NOMO-1 treated with dmso at 0.1 percent for 144 hours (cell line): ENCODE measurements around the gene PTOV1.

Experiments used
- DNase-seq: peaks from one replicate; lab custom pipeline; 2025; ENCODE audit not compliant: unreplicated experiment; lab: John Stamatoyannopoulos, UW

Gene PTOV1

GRCh38 chr19:49850487-49851342, at the start of gene PTOV1:
PTOV1 (plus strand) TSS chr19:49851159.
- DNase-seq = peak; percentile 83

DNA sequence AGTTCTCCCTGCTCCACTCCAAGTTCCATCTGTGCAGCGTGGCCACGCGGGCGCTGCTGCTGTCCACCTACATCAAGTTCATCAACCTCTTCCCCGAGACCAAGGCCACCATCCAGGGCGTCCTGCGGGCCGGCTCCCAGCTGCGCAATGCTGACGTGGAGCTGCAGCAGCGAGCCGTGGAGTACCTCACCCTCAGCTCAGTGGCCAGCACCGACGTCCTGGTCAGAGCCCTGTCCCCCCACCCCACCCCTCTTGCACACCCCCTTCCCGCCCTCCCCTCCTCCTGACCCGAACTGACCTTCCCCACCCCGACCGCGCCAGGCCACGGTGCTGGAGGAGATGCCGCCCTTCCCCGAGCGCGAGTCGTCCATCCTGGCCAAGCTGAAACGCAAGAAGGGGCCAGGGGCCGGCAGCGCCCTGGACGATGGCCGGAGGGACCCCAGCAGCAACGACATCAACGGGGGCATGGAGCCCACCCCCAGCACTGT, 49.5 kb upstream of the PTOV1 start:
- no peak for DNase-seq

GRCh38 chr19:49801966-49802661, 48.8 kb upstream of the PTOV1 start:
- no peak for DNase-seq

GRCh38 chr19:49802836-49803528, 48.0 kb upstream of the PTOV1 start:
- DNase-seq = no peak

DNA sequence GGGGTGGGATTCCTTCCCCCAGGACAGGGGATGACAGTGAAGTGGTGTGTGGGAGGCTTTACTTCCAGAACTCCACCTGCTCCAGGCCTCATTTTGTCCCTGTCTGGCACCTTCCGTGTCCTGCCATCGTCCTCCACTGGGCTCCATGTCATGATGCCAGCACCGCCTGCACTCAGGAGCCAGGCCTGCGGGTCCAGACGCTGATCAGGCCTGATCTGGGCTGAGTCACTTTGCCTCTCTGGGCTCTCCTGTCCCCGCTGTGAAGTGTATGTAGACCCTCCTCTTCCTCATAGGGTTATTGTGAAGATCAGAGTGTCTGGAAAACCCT, 47.5 kb upstream of the PTOV1 start:
- DNase-seq = no peak

GRCh38 chr19:49805822-49806619, 44.9 kb upstream of the PTOV1 start:
- no peak for DNase-seq

GRCh38 chr19:49806620-49806959, 44.4 kb upstream of the PTOV1 start:
- no peak for DNase-seq

- DNase-seq = peak; percentile 32
Measured at GRCh38 chr19:49807058-49807903, 43.7 kb upstream of the PTOV1 start.

GRCh38 chr19:49807904-49808675, 42.9 kb upstream of the PTOV1 start:
- DNase-seq = no peak

GRCh38 chr19:49808711-49809159, 42.2 kb upstream of the PTOV1 start:
- no peak for DNase-seq

DNA sequence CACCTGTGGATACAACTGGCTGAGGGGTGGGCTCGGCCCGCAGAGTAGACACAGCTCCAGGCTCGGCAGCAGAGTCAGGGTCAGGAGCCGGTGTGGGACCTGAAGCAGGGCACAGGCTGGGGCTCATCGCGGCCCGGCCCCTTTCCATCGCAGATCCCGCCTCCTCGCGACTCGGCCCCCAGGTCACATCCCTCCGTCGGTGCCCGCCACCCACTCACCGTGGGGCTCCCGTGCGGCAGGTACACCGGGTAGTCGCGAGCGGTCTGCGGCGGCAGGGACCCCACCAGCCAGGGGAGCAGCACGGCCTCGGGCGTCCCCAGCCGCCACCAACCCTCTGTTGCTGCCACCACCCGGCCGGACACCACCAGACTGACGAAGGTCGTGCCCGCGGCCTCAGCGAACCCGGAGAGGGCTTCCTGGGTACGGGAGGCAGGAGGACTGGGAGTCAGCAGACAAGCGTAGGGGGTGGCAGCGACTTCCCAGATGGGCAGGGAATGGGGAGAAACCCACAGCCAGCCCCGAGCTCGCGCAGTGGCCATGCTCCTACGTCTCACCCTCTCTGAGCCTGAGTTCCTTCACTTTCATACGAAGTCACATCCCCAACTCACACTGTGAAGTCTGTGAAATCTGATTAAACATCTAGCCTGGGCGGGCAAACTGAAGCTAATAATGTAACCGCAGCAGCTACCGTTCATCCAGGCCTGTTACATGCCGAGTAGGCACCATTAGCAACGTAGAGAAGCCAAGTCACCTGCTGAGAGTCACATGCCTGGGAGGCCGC, 41.6 kb upstream of the PTOV1 start:
- no peak for DNase-seq

GRCh38 chr19:49809941-49810389, 41.0 kb upstream of the PTOV1 start:
- DNase-seq = no peak

- DNase-seq = no peak
Measured at GRCh38 chr19:49811328-49811727, 39.6 kb upstream of the PTOV1 start.

- DNase-seq = no peak
Measured at GRCh38 chr19:49812452-49812996, 38.4 kb upstream of the PTOV1 start.

DNA sequence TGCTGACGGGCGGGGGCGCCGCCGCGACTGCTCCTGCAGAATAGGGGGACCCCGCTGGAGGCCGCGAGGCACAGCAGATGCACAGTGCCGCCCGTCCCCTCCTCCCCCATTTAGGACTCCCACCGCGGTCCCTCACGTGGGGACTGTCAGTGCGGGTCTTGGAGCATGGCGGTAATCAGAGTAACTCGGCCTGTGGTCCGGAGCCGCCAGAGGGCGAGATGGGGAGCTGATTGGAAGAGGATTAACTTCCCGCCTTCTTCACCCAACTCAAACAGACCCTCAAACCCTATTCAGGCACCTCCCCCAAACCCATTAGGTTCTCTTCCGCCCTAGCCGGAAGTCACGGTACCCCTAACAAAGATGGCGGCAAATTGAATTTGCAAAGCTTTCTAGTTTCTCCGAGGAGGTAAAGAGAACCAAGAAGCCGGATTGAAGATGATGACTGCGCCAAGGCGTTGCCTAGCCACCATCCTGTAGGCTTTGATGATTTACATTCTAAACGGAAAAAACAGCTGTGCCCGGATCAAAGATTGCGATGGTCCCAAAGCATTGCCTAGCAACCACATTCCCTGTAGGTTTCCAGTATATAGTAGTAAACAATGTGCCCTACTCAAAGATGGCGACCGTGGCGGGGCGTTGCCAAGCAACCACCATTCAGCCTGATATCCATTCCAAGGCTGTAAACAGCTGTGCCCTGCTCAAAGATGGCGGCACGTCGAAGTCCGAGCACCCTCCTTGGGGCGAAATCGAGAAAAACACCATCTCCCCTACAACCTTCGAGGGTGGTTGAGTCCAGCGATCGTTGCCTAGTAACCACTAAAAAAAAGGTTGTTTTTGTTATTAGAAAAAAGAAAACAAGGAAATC, 37.7 kb upstream of the PTOV1 start, which contains the start of gene FUZ:
TSS of gene FUZ (minus strand) at position 296 of the 865 bp plus-strand sequence. CDS start at position 110, 186 bp downstream.
- peak; percentile 88 for DNase-seq

DNA sequence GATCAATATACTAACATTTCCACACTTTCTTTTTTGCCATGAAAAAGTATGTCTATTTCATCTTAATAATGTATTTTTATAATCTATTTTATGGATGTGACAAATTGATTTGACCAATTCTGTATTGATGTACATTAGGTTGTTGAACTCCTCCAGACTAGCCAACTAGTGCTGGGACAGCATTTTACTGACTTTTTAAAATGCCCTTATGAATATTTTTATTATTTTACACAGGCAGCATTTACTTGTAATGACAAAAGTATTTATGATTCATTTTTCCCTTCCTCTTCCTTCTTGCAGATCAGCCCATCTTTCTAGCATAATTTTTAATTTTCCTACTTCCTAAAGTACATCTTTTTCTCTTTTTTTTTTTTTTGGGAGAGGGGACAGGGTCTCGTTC, 36.9 kb upstream of the PTOV1 start:
- no peak for DNase-seq

DNA sequence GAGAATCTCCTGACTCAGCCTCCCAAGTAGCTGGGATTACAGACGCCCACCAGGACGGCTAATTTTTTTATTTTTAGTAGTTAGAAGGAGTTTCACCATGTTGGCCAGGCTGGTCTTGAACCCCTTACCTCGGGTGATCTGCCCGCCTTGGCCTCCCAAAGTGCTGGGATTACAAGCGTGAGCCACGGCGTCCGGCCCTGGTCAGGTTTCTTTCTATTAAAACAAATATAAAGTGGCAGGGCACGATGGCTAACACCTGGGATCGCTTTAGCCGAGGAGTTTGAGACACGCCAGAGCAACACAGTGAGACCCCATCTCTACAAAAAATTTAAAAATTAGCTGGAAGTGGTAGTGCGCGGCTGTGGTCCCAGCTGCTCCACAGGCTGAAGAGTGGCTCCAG, 34.4 kb upstream of the PTOV1 start:
- DNase-seq = no peak
